Caki2 (cell line): Measurements from ENCODE around the gene RPL11. TPM values are rescaled to one million over a fixed set of nuclear protein-coding genes. Genes with fewer than 3 reads are reported as not detected.

ENCODE experiments used
- total RNA-seq: library from RNA; depleted of rRNA; stranded (reverse); fragments of >200 nt; shearing (Covaris generic); gene quantifications from 2 replicates; pipeline ENCODE4 v1.2.3, GENCODE V29; 2014; ENCODE audit warnings: low replicate concordance; rRNA removed

The RPL11 gene
- total RNA-seq, 1 experiment from 2014 or later = 414 TPM

Other genes starting within 250 kb of the RPL11 start
- gene ASAP3, start 207.6 kb upstream of the RPL11 start, total RNA-seq = 1.6 and 4.7 TPM in 2 replicates
- gene E2F2, start 160.6 kb upstream of the RPL11 start, total RNA-seq = 8.4 and 10.7 TPM in 2 replicates
- 460 and 470 TPM in 2 replicates for gene ID3, start 132.3 kb upstream of the RPL11 start, total RNA-seq
- 18.6 and 21.6 TPM in 2 replicates for gene ELOA, start 51.7 kb downstream of the RPL11 start, total RNA-seq
- gene PITHD1, start 86.6 kb downstream of the RPL11 start, total RNA-seq = 55.0 and 55.4 TPM in 2 replicates
- gene LYPLA2, start 99.3 kb downstream of the RPL11 start, total RNA-seq = 95.6 and 105 TPM in 2 replicates
- gene GALE, start 108.9 kb downstream of the RPL11 start, total RNA-seq = 160 and 196 TPM in 2 replicates
- 72.5 and 74.7 TPM in 2 replicates for gene HMGCL, start 133.6 kb downstream of the RPL11 start, total RNA-seq
- 30.7 and 44.8 TPM in 2 replicates for gene FUCA1, start 176.5 kb downstream of the RPL11 start, total RNA-seq
- gene CNR2, start 221.6 kb downstream of the RPL11 start, total RNA-seq = 0.03 TPM in 1 of 2 replicates, not detected in the other